HG02588 (cell line): ENCODE measurements around the gene LAGE3.

Experiments used
- ATAC-seq: cut with Tn5 transposase; IDR thresholded peaks from one replicate; pipeline ENCODE4 v1.9.1; 2021; ENCODE audit warnings: mild to moderate bottlenecking, moderate library complexity; ENCODE audit not compliant: unreplicated experiment

LAGE3 gene

DNA sequence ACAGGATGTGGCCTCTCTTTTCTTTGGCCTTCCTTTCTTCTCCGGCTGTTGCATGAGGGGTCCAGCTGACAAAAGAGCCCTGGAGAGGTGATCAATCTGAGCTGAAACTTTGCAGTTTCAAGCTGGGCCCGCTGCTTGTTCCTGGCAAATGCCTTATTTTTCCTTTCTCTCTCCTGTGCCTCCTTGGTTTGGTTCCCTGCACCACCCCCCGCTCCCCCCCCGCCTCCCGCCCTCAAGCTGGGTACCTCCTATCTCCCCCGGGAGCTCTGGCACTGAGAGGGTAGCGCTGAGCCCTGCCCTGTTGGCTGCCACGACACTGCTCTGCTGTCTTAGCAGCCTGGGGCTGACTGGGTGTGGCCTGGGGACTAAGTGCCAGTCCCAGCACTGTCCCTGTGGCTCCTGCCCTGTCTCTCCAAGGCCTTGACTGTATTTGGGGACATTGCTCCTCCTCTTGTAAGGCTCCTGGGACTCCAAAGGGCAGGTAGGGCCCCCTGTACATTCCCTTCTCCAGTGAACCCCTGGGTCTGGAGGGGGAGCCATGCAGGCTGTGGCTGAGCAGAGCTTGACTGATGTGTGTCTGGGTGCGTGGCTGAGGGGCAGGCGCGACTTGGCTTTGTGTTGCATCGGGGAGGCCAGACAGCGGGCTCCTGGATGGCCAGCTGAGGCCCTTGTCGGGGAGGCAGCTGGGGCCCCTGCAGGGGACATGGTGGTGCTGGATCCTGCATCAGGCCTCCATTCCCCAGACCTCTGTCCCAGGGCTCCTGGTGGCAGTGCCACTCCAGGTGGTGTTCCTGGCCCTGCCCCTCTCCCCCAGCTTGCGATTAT, 19.9 kb downstream of the LAGE3 start:
- no peak for ATAC-seq

- peak; percentile 68 for ATAC-seq
Measured at GRCh38 chrX:154458116-154458953, 20.7 kb downstream of the LAGE3 start, which contains the start of gene PLXNA3. Gene PLXNA3 (plus strand): TSS chrX:154458281. CDS start chrX:154460184, 1,903 bp downstream.

- ATAC-seq: peak; percentile 44
Measured at GRCh38 chrX:154457491-154458115, 21.5 kb downstream of the LAGE3 start.

- no peak for ATAC-seq
Measured at GRCh38 chrX:154452823-154453222, 26.3 kb downstream of the LAGE3 start.

GRCh38 chrX:154450312-154450711, 28.8 kb downstream of the LAGE3 start:
- no peak for ATAC-seq

DNA sequence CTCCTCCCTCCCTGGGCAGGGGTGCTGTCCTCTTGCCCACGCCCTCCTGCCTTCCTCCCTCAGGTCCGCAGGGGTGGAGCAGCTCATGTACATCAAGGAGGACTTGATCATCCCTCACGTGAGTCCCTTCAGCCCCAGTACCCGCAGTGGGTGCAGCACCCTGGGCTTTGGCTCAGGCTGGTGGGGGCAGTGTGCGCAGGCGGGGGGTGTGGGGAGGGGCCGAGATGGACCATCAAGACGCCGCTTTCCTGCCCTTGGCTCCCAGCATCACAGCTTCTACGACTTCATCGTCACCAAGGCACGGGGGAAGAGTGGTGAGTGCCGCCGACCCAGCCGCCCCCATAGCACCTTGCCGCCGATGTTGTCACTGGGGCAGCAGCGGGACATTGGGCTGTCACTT, 29.5 kb downstream of the LAGE3 start:
- no peak for ATAC-seq

- ATAC-seq: no peak
Measured at GRCh38 chrX:154448484-154448883, 30.6 kb downstream of the LAGE3 start.

GRCh38 chrX:154446430-154446829, 32.7 kb downstream of the LAGE3 start:
- no peak for ATAC-seq

- no peak for ATAC-seq
Measured at GRCh38 chrX:154445776-154446175, 33.3 kb downstream of the LAGE3 start.

GRCh38 chrX:154444755-154445246, 34.3 kb downstream of the LAGE3 start:
- no peak for ATAC-seq

- peak; percentile 87 for ATAC-seq
Measured at GRCh38 chrX:154443992-154444754, 34.9 kb downstream of the LAGE3 start, which contains the start of gene FAM50A. Gene FAM50A (plus strand): TSS chrX:154444141. CDS start chrX:154444236, 95 bp downstream.

- no peak for ATAC-seq
Measured at GRCh38 chrX:154443479-154443910, 35.6 kb downstream of the LAGE3 start.

DNA sequence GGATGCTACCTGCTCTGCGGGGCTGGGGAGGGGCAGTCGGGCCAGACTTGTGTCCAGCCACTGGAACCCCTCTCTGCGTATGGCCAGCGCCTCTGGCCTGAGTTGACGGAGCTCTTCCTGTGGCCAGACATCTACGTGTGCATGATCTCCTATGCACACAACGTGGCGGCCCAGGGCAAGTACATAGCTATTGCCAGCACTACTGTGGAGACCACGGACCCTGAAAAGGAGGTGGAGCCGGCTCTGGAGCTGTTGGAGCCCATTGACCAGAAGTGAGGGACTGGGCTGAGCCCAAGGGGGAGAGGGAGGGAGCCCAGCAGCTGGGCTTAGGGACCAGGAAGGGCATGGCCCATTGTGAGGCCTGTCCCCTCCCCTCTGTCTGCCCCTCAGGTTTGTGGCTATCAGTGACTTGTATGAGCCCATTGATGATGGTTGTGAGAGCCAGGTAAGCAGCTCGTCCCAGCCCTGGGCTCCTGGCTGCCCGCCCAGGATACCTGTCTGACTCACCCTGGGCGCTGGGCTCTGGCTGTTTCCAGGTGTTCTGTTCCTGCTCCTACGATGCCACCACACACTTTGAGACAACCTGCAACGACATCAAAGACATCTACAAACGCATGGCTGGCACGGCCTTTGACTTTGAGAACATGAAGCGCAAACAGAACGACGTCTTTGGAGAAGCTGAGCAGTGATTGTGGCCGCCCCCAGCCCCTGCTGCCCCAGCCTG, 36.9 kb downstream of the LAGE3 start:
- ATAC-seq: no peak

GRCh38 chrX:154441564-154441963, 37.5 kb downstream of the LAGE3 start:
- ATAC-seq: no peak

GRCh38 chrX:154440623-154441357, 38.3 kb downstream of the LAGE3 start:
- no peak for ATAC-seq

DNA sequence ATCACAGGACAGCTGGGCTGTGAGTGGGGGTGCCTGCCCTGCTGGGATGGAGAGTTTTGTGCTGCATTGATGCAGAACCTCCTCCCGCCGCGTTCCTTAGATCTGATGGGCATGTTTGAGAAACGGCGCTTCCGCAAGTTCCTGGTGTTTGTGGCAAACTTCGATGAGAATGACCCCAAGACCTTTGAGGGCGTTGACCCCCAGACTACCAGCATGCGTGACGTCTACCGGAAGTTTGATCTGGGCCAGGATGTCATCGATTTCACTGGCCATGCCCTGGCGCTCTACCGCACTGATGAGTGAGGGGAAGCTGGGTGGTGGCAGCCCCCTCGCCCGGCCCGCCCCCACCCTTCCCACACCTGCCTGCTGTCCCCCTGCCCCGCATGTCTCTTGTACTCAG, 39.2 kb downstream of the LAGE3 start:
- ATAC-seq: no peak

DNA sequence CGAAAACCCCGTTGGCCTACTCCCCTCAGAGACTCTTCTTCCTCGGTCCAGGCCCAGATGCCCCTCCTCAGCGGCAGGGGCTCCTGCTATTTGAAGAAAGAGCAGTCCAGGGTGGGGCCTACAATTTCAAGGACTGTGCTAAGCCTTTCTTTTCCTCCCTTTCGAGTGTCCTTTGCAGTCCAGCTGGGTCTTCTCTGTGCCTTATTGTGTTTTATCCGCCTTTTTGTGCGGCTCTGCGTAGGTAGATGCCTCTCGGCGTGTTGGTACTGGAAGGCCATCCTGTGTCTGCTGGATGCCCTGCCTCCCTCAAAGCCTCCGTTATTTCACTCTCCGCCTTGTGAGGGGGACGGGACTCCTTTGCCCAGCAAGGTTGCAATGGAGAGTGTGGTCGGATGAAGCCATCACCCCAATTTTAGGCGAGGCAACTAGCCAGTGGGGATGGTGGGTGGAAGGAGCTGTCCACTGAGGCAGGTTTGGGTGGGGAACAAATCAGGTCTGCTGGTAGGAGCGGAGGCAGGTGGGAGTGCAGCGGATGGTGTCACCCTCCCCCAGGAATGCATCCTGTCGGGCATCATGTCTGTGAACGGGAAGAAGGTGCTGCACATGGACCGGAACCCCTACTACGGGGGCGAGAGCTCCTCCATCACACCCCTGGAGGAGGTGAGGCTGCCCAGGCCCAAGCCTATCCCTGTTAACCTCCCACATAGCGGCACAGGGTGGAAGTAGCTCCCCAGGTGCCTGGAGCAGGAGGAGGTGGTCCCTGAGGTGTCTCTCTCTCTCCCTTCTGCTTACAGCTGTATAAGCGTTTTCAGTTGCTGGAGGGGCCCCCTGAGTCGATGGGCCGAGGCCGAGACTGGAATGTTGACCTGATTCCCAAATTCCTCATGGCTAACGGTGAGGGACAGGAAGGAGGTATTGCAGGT, 40.8 kb downstream of the LAGE3 start:
- no peak for ATAC-seq
